D721Med (cell line): ENCODE measurements around the gene NEXN.

Source experiments
- DNase-seq: peaks from one replicate; pipeline ENCODE4 v3.0.0; 2011; ENCODE audit warnings: low spot score; ENCODE audit not compliant: insufficient read length
- FAIRE-seq: peaks from 2 replicates; lab custom pipeline; 2011; peaks lifted over from hg19 to GRCh38; lab: Jason Lieb, UNC
- CTCF ChIP-seq: IDR thresholded peaks from 2 replicates; pipeline ENCODE4 v1.5.1; 2012; ENCODE audit warnings: mild to moderate bottlenecking, control low read depth; ENCODE audit not compliant: insufficient read depth; ENCODE audit errors: missing control alignments

Gene NEXN

GRCh38 chr1:77990629-77991204, 102.3 kb downstream of the NEXN start:
- no peak for FAIRE-seq
- TF ChIP-seq CTCF = no peak
- DNase-seq = no peak

- no peak for DNase-seq
Observed at GRCh38 chr1:77991638-77992037, 103.2 kb downstream of the NEXN start.

More at GRCh38 chr1:77991638-77992037, 103.2 kb downstream of the NEXN start:
- TF ChIP-seq CTCF = no peak
- FAIRE-seq = no peak
